Measurements from ENCODE around the gene CACNA2D1.

CACNA2D1 gene

DNA sequence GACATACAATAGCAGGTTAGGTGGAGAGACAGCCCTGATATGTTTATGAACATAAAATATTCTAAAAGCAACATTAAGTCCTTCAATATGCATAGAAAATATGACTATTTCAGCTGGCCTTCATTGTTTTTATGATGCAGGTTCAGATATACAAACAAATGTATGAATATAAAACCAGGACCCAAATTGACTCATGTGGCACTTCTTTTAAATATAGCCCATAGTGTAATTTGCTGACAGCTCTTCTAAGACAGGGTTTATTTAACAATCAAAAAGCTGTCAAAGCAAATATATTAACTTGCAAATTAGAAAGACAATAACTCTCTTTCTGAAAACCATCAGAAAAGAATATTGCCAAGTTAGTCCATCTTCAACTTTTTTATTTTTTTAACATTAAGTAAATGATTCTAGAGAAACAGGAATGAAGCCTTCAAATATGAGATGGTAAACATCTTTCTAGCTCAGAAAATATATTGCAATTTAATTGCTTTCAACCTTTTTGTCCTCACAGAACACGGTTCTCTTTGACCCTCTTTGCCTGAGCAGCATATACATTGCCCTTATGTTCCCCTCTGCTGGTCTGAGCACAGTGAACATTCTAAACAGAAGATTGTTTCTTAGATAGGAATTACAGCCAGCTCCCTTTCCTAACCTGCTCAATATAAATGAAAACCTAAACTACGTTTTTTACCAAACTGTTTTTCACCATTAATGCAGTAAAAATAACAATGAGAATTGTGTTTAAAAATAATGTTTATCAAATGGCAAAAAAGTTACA, 82.8 kb downstream of the CACNA2D1 start:
- no peaks in the 10 kb centered on the region for H3K36me3 ChIP-seq (ENCODE audit: insufficient read depth, low read length)
- peaks cover 18% of the 10 kb centered on the region for H3K4me1 ChIP-seq (ENCODE audit: control insufficient read depth, insufficient read depth, low read length)
- no peaks in the 10 kb centered on the region for H3K27me3 ChIP-seq (ENCODE audit: control insufficient read depth, insufficient read depth, low read length)
- no peaks in the 10 kb centered on the region for H3K9me3 ChIP-seq (replicated peaks; ENCODE audit: low read length)
- no peak overlapping the region for H3K4me2 ChIP-seq (ENCODE audit: low read length)
- no peak overlapping the region for H3K4me3 ChIP-seq (ENCODE audit: low read length)
- H3K9ac ChIP-seq (ENCODE audit: low read depth, low read length): no peak overlapping the region

GRCh38 chr7:82359426-82359825, 84.2 kb downstream of the CACNA2D1 start:
- H3K36me3 ChIP-seq (ENCODE audit: insufficient read depth, low read length): no peaks in the 10 kb centered on the region
- peaks cover 18% of the 10 kb centered on the region for H3K4me1 ChIP-seq (ENCODE audit: control insufficient read depth, insufficient read depth, low read length)
- H3K4me3 ChIP-seq (ENCODE audit: low read length): no peak overlapping the region
- H3K27me3 ChIP-seq (ENCODE audit: control insufficient read depth, insufficient read depth, low read length): no peaks in the 10 kb centered on the region
- H3K4me2 ChIP-seq (ENCODE audit: low read length): no peak overlapping the region
- H3K9ac ChIP-seq (ENCODE audit: low read depth, low read length): no peak overlapping the region
- no peaks in the 10 kb centered on the region for H3K9me3 ChIP-seq (replicated peaks; ENCODE audit: low read length)

GRCh38 chr7:82358923-82359322, 84.7 kb downstream of the CACNA2D1 start:
- Histone ChIP-seq H3K36me3 (ENCODE audit: insufficient read depth, low read length) (no peaks in the 10 kb centered on the region), H3K4me2 (ENCODE audit: low read length) (no peak overlapping the region), H3K4me1 (ENCODE audit: control insufficient read depth, insufficient read depth, low read length) (peaks cover 18% of the 10 kb centered on the region), H3K9me3 (replicated peaks; ENCODE audit: low read length) (no peaks in the 10 kb centered on the region), H3K27me3 (ENCODE audit: control insufficient read depth, insufficient read depth, low read length) (no peaks in the 10 kb centered on the region), H3K9ac (ENCODE audit: low read depth, low read length) (no peak overlapping the region), H3K4me3 (ENCODE audit: low read length) (no peak overlapping the region)

DNA sequence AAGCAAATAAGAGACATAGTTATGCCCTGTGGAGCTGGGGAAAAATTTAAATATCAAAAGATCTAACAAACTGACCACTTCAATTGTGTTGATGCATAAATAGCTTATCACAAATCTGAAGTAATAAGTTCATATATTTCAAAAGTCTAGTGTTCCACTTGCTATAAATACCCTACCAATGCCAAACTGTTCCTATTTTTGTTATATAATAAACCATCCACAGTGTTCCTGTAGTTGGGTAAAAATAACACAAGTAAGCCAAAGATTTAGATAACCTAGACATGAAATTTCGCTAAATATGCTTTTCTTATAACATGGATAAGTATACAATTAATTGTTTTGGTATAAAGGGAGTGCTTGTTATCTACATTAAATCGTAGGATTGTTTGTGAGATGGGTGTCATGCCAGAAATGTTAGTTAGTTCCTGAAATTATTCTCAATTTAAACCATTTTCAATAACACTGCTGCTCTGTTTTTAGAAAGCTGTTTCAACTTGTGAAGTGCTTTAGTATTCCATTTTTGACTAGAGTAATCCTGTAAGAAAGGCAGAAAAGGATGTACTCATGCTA, 85.5 kb downstream of the CACNA2D1 start:
- no peaks in the 10 kb centered on the region for H3K27me3 ChIP-seq (ENCODE audit: control insufficient read depth, insufficient read depth, low read length)
- H3K4me2 ChIP-seq (ENCODE audit: low read length): no peak overlapping the region
- H3K4me1 ChIP-seq (ENCODE audit: control insufficient read depth, insufficient read depth, low read length): peaks cover 18% of the 10 kb centered on the region
- no peaks in the 10 kb centered on the region for H3K9me3 ChIP-seq (replicated peaks; ENCODE audit: low read length)
- H3K9ac ChIP-seq (ENCODE audit: low read depth, low read length): no peak overlapping the region
- H3K4me3 ChIP-seq (ENCODE audit: low read length): no peak overlapping the region
- H3K36me3 ChIP-seq (ENCODE audit: insufficient read depth, low read length): no peaks in the 10 kb centered on the region

- no peak overlapping the region for H3K4me3 ChIP-seq (ENCODE audit: low read length)
- H3K9me3 ChIP-seq (replicated peaks; ENCODE audit: low read length): no peaks in the 10 kb centered on the region
- H3K27me3 ChIP-seq (ENCODE audit: control insufficient read depth, insufficient read depth, low read length): no peaks in the 10 kb centered on the region
- H3K36me3 ChIP-seq (ENCODE audit: insufficient read depth, low read length): no peaks in the 10 kb centered on the region
- no peak overlapping the region for H3K9ac ChIP-seq (ENCODE audit: low read depth, low read length)
- no peaks in the 10 kb centered on the region for H3K4me1 ChIP-seq (ENCODE audit: control insufficient read depth, insufficient read depth, low read length)
- no peak overlapping the region for H3K4me2 ChIP-seq (ENCODE audit: low read length)
Measured at GRCh38 chr7:82348251-82348650, 95.3 kb downstream of the CACNA2D1 start.

GRCh38 chr7:82347808-82348207, 95.8 kb downstream of the CACNA2D1 start:
- no peak overlapping the region for H3K4me2 ChIP-seq (ENCODE audit: low read length)
- H3K36me3 ChIP-seq (ENCODE audit: insufficient read depth, low read length): no peaks in the 10 kb centered on the region
- H3K9ac ChIP-seq (ENCODE audit: low read depth, low read length): no peak overlapping the region
- H3K4me1 ChIP-seq (ENCODE audit: control insufficient read depth, insufficient read depth, low read length): no peaks in the 10 kb centered on the region
- H3K9me3 ChIP-seq (replicated peaks; ENCODE audit: low read length): no peaks in the 10 kb centered on the region
- H3K27me3 ChIP-seq (ENCODE audit: control insufficient read depth, insufficient read depth, low read length): no peaks in the 10 kb centered on the region
- no peak overlapping the region for H3K4me3 ChIP-seq (ENCODE audit: low read length)

GRCh38 chr7:82345886-82346285, 97.7 kb downstream of the CACNA2D1 start:
- no peaks in the 10 kb centered on the region for H3K4me1 ChIP-seq (ENCODE audit: control insufficient read depth, insufficient read depth, low read length)
- H3K4me3 ChIP-seq (ENCODE audit: low read length): no peak overlapping the region
- no peaks in the 10 kb centered on the region for H3K9me3 ChIP-seq (replicated peaks; ENCODE audit: low read length)
- H3K27me3 ChIP-seq (ENCODE audit: control insufficient read depth, insufficient read depth, low read length): no peaks in the 10 kb centered on the region
- H3K4me2 ChIP-seq (ENCODE audit: low read length): no peak overlapping the region
- no peaks in the 10 kb centered on the region for H3K36me3 ChIP-seq (ENCODE audit: insufficient read depth, low read length)
- no peak overlapping the region for H3K9ac ChIP-seq (ENCODE audit: low read depth, low read length)

- Histone ChIP-seq H3K9ac (ENCODE audit: low read depth, low read length) (no peak overlapping the region), H3K4me2 (ENCODE audit: low read length) (no peak overlapping the region), H3K4me3 (ENCODE audit: low read length) (no peak overlapping the region), H3K9me3 (replicated peaks; ENCODE audit: low read length) (no peaks in the 10 kb centered on the region), H3K36me3 (ENCODE audit: insufficient read depth, low read length) (no peaks in the 10 kb centered on the region), H3K27me3 (ENCODE audit: control insufficient read depth, insufficient read depth, low read length) (no peaks in the 10 kb centered on the region), H3K4me1 (ENCODE audit: control insufficient read depth, insufficient read depth, low read length) (no peaks in the 10 kb centered on the region)
Measured at GRCh38 chr7:82343716-82344115, 99.9 kb downstream of the CACNA2D1 start.

DNA sequence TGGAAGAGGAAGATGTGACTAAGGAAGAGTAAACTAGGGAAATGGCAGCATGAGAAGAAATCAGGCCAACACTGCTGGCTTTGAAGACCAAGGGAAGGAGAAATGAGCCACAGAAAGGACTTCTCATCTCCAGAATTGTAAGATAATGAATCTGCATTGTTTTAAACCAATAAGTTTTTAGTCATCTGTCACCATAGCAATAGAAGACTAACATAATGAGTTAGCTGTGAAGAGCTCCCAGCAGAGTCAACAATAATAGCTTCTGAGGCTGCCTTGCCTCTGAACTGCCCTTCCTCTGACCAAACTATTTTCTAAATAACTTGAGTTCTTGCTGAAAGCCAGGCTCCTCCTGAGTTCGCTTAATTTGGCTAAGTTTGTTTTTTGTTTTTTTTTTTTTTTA, 103.6 kb downstream of the CACNA2D1 start:
- Histone ChIP-seq H3K9ac (ENCODE audit: low read depth, low read length) (no peak overlapping the region), H3K4me2 (ENCODE audit: low read length) (no peak overlapping the region), H3K27me3 (ENCODE audit: control insufficient read depth, insufficient read depth, low read length) (no peaks in the 10 kb centered on the region), H3K4me1 (ENCODE audit: control insufficient read depth, insufficient read depth, low read length) (no peaks in the 10 kb centered on the region), H3K4me3 (ENCODE audit: low read length) (no peak overlapping the region), H3K9me3 (replicated peaks; ENCODE audit: low read length) (no peaks in the 10 kb centered on the region), H3K36me3 (ENCODE audit: insufficient read depth, low read length) (no peaks in the 10 kb centered on the region)

- Histone ChIP-seq H3K27me3 (ENCODE audit: control insufficient read depth, insufficient read depth, low read length) (no peaks in the 10 kb centered on the region), H3K9ac (ENCODE audit: low read depth, low read length) (no peak overlapping the region)
Measured at GRCh38 chr7:82335927-82336326, 107.7 kb downstream of the CACNA2D1 start.

DNA sequence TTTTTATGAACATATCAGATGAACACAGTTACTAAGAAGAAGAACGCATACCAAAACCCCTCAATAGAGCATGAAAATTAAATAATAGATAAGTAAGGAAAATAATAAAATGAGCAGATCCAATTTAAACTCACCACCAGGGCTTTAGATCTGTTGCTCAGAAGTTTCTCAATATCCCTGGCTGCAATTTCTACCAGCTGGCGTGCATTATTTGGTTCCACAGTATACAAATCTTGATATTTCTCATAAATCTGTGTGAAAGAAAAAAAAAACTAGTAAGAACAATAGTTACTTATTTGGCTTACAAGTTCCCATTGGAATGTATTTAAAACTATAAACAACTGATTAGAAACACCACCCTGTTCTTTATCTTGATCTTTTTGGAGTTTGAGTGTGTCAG, 108.6 kb downstream of the CACNA2D1 start:
- no peaks in the 10 kb centered on the region for H3K9me3 ChIP-seq (replicated peaks; ENCODE audit: low read length)
- no peak overlapping the region for H3K4me2 ChIP-seq (ENCODE audit: low read length)

More at GRCh38 chr7:82335927-82336326, 107.7 kb downstream of the CACNA2D1 start:
- no peaks in the 10 kb centered on the region for H3K36me3 ChIP-seq (ENCODE audit: insufficient read depth, low read length)
- H3K9me3 ChIP-seq (replicated peaks; ENCODE audit: low read length): no peaks in the 10 kb centered on the region
- H3K4me1 ChIP-seq (ENCODE audit: control insufficient read depth, insufficient read depth, low read length): no peaks in the 10 kb centered on the region
- H3K4me3 ChIP-seq (ENCODE audit: low read length): no peak overlapping the region
- H3K4me2 ChIP-seq (ENCODE audit: low read length): no peak overlapping the region

GRCh38 chr7:82331234-82331633, 112.3 kb downstream of the CACNA2D1 start:
- H3K27me3 ChIP-seq (ENCODE audit: control insufficient read depth, insufficient read depth, low read length): no peaks in the 10 kb centered on the region

More for the DNA sequence above, 108.6 kb downstream of the CACNA2D1 start:
- Histone ChIP-seq H3K4me3 (ENCODE audit: low read length) (no peak overlapping the region), H3K9ac (ENCODE audit: low read depth, low read length) (no peak overlapping the region), H3K4me1 (ENCODE audit: control insufficient read depth, insufficient read depth, low read length) (no peaks in the 10 kb centered on the region), H3K27me3 (ENCODE audit: control insufficient read depth, insufficient read depth, low read length) (no peaks in the 10 kb centered on the region), H3K36me3 (ENCODE audit: insufficient read depth, low read length) (no peaks in the 10 kb centered on the region)

More at GRCh38 chr7:82331234-82331633, 112.3 kb downstream of the CACNA2D1 start:
- Histone ChIP-seq H3K4me2 (ENCODE audit: low read length) (no peak overlapping the region), H3K4me3 (ENCODE audit: low read length) (no peak overlapping the region), H3K9ac (ENCODE audit: low read depth, low read length) (no peak overlapping the region), H3K4me1 (ENCODE audit: control insufficient read depth, insufficient read depth, low read length) (no peaks in the 10 kb centered on the region), H3K36me3 (ENCODE audit: insufficient read depth, low read length) (no peaks in the 10 kb centered on the region), H3K9me3 (replicated peaks; ENCODE audit: low read length) (no peaks in the 10 kb centered on the region)

Data from skeletal muscle satellite cell (primary cell).